Cardiac fibroblast (primary cell): ENCODE measurements around the gene THTPA.
"Not testable (repeated sequence)": the region's sequence is repeated elsewhere in the genome, so short reads cannot be mapped to it uniquely, and the experiment has no call there.

Experiments
- DNase-seq, 2 donors: peaks; one replicate each; pipeline versions ENCODE4 v3.0.0 to v3.0.0-alpha.2; 2010; ENCODE audit warnings: low read depth in 2 of 2
- H3K4me3 ChIP-seq, 2 donors: replicated peaks in 1 of 2; 1 replicate in 1 of 2; 2 replicates in 1 of 2; pipeline ENCODE4 v1.5.1; 2011; ENCODE audit warnings: low read depth in 2 of 2, low read length in 2 of 2, mild to moderate bottlenecking in 2 of 2, moderate library complexity in 1 of 2
- CTCF ChIP-seq: IDR thresholded peaks from one replicate; pipeline ENCODE4 v1.5.1; 2011; ENCODE audit warnings: low read depth, mild to moderate bottlenecking, low read length, inconsistent platforms

THTPA gene

GRCh38 chr14:23604148-23604547, 48.1 kb downstream of the THTPA start:
- no peak overlapping the region for H3K4me3 ChIP-seq
- DNase-seq = no peak
- TF ChIP-seq CTCF = no peak

- TF ChIP-seq CTCF = no peak
- no peak overlapping the region for H3K4me3 ChIP-seq
- DNase-seq = no peak
Observed at GRCh38 chr14:23604675-23605170, 48.7 kb downstream of the THTPA start.

- peak in 1 of 2 donors; percentile 8 for DNase-seq
- no peak for TF ChIP-seq CTCF
Observed at GRCh38 chr14:23605931-23606585, 50.0 kb downstream of the THTPA start.

GRCh38 chr14:23608454-23608853, 52.4 kb downstream of the THTPA start:
- no peak for TF ChIP-seq CTCF
- DNase-seq = no peak
- H3K4me3 ChIP-seq = no peak overlapping the region

More at GRCh38 chr14:23605931-23606585, 50.0 kb downstream of the THTPA start:
- no peak overlapping the region for H3K4me3 ChIP-seq

- H3K4me3 ChIP-seq = no peak overlapping the region
- DNase-seq = no peak
Observed at GRCh38 chr14:23609001-23609400, 52.9 kb downstream of the THTPA start.

DNA sequence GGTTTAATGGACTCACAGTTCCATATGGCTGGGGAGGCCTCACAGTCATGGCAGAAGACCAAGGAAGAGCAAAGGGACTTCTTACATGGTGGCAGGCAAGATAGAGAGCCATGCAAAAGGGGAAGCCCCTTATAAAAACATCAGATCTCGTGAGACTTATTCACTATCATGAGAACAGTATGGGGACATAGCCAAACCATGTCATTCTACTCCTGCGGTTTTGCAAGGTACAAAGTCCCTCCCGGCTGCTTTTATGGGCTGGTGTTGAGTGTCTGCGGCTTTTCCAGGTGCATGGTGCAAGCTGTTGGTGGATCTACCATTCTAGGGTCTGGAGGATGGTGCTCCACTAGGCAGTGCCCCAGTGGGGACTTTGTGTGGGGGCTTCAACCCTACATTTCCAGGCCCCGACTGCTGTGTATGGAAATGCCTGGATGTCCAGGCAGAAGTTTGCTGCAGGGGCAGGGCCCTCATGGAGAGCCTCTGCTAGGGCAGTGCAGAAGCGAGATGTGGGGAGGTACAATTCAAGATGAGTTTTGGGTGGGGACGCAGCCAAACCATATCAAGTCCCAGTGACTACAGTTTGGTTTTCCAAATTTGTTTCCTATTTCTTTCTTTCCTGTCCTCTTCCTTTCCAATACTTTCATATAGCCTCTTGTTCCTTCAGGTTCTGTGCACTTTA, 53.5 kb downstream of the THTPA start:
- H3K4me3 ChIP-seq, DNase-seq: not testable (repeated sequence)

More at GRCh38 chr14:23609001-23609400, 52.9 kb downstream of the THTPA start:
- no peak for TF ChIP-seq CTCF
